Peyer's patch (tissue), 4 donors: ENCODE measurements around the gene CD40. TPM values are rescaled to one million over a fixed set of nuclear protein-coding genes. Genes with fewer than 3 reads are reported as not detected.

Experiments used
- DNase-seq, 3 donors: peaks; one replicate each; pipeline ENCODE4 v3.0.0-alpha.2; 2017 to 2019
- H3K27ac ChIP-seq, 4 donors: fragments of 200-600 bp; sonication (generic); one replicate each; pipeline ENCODE4 v1.5.1; 2016 to 2019
- H3K27me3 ChIP-seq, 2 donors: fragments of 200-600 bp; sonication (generic); one replicate each; pipeline ENCODE4 v1.5.1; 2019
- H3K36me3 ChIP-seq, 3 donors: fragments of 200-600 bp; sonication (generic); one replicate each; pipeline ENCODE4 v1.5.1; 2016 to 2019
- H3K4me1 ChIP-seq, 4 donors: fragments of 200-600 bp; sonication (generic); one replicate each; pipeline ENCODE4 v1.5.1; 2016 to 2019
- H3K4me3 ChIP-seq, 4 donors: fragments of 200-600 bp; sonication (generic); 1 replicate in 3 of 4; 2 replicates in 1 of 4; pipeline ENCODE4 v1.5.1; 2016 to 2019; ENCODE audit warnings: mild to moderate bottlenecking in 1 of 4
- H3K9me3 ChIP-seq, 4 donors: fragments of 200-600 bp; sonication (generic); one replicate each; pipeline ENCODE4 v1.5.1; 2016 to 2019; ENCODE audit warnings: mild to moderate bottlenecking in 1 of 4
- POLR2A ChIP-seq, 2 donors: fragments of 450-650 bp; IDR thresholded peaks; one replicate each; pipeline ENCODE4 v1.5.1; 2017; ENCODE audit warnings: antibody characterized with exemption in 2 of 2, mild to moderate bottlenecking in 2 of 2, moderate library complexity in 2 of 2
- total RNA-seq, 4 donors: library from RNA; depleted of rRNA; stranded (reverse); fragments of >200 nt; gene quantifications; one replicate each; pipeline ENCODE4 v1.1.0, GENCODE V29; 2016
- TF ChIP-seq, protein P1 (sequence below), 6 experiments: fragments of 450-650 bp in 4 of 6; fragments of 200-600 bp in 2 of 6; sonication (generic) in 1 of 6; IDR thresholded peaks; one replicate each; pipeline ENCODE4 v1.5.1; 2017 to 2019; ENCODE audit warnings: antibody characterized with exemption in 6 of 6, mild to moderate bottlenecking in 3 of 6, moderate library complexity in 1 of 6

CD40 gene
- total RNA-seq, result 10 to 100 TPM in 2 of 4 donors, 1 to 10 TPM in 2; 1.6 to 17.6 (median 9.3) TPM

- peak; percentile 85 to 94 (median 92) for DNase-seq
- Histone ChIP-seq H3K27ac (peak within 1 kb of the TSS; percentile 69 to 95 (median 82)), H3K27me3 (no peaks in the 10 kb centered on the region), H3K4me3 (peak within 1 kb of the TSS; percentile 56 to 66 (median 64)), H3K36me3 (no peaks in the 10 kb centered on the region), H3K4me1 (peaks cover 0 to 25% (median 2%) of the 10 kb centered on the region in 4 donors), H3K9me3 (no peaks in the 10 kb centered on the region)
- TF ChIP-seq POLR2A (IDR thresholded peaks at IDR 0.05), result peak in 1 of 2 donors; percentile 27
- TF ChIP-seq, protein P1, sequence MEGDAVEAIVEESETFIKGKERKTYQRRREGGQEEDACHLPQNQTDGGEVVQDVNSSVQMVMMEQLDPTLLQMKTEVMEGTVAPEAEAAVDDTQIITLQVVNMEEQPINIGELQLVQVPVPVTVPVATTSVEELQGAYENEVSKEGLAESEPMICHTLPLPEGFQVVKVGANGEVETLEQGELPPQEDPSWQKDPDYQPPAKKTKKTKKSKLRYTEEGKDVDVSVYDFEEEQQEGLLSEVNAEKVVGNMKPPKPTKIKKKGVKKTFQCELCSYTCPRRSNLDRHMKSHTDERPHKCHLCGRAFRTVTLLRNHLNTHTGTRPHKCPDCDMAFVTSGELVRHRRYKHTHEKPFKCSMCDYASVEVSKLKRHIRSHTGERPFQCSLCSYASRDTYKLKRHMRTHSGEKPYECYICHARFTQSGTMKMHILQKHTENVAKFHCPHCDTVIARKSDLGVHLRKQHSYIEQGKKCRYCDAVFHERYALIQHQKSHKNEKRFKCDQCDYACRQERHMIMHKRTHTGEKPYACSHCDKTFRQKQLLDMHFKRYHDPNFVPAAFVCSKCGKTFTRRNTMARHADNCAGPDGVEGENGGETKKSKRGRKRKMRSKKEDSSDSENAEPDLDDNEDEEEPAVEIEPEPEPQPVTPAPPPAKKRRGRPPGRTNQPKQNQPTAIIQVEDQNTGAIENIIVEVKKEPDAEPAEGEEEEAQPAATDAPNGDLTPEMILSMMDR (IDR thresholded peaks at IDR 0.05), result no peak
These were observed at the start of gene CD40 for GRCh38 chr20:46117704-46118467. Gene CD40 (plus strand): TSS chr20:46118314. CDS start chr20:46118344, 30 bp downstream.

DNA sequence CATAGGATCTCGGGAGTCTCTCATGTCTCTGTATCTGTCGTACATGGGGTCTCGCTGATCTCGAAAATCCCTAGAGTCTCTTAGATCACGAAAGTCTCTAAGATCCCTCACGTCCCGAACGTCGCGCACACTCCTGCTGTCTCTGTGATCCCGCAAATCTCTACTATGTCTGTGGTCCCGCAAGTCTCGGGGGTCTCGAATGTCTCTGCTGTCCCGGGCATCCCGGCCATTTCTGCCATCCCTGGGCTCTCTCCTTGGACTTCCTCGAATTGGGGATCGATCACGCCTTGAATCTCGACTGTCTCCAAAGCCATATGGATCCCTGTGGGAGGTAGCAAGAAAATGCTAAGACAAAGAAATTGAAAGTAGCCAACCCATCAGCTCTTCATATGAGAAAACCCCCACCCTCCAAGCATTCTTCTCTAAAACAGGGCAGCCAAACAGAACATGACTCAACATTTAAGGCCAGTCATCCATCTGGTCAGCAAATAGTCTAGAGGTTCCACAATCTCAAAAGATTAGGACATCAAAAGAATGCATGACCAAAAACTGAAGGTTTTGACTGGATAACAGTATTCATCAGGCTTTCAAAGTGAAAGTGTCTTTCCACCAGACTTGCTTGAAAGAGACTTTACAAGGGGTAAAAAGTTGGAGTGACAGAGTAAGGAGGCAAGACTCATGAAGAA lies 47.8 kb upstream of the CD40 start:
- peaks cover 0 to 68% (median 4%) of the 10 kb centered on the region in 3 donors for H3K36me3 ChIP-seq
- no peak for TF ChIP-seq POLR2A (IDR thresholded peaks at IDR 0.05)
- TF ChIP-seq, protein P1 (IDR thresholded peaks at IDR 0.05), result no peak
- no peaks in the 10 kb centered on the region for H3K9me3 ChIP-seq
- no peak overlapping the region for H3K27ac ChIP-seq
- no peak for DNase-seq
- H3K4me3 ChIP-seq, result no peak overlapping the region
- H3K27me3 ChIP-seq, result no peaks in the 10 kb centered on the region
- H3K4me1 ChIP-seq, result no peaks in the 10 kb centered on the region

GRCh38 chr20:46071573-46071972 lies 46.5 kb upstream of the CD40 start:
- Histone ChIP-seq H3K27ac (no peak overlapping the region), H3K4me1 (no peaks in the 10 kb centered on the region), H3K36me3 (peaks cover 0 to 63% (median 4%) of the 10 kb centered on the region in 3 donors), H3K4me3 (no peak overlapping the region), H3K27me3 (no peaks in the 10 kb centered on the region), H3K9me3 (no peaks in the 10 kb centered on the region)
- no peak for DNase-seq
- TF ChIP-seq, protein P1 (IDR thresholded peaks at IDR 0.05), result no peak
- no peak for TF ChIP-seq POLR2A (IDR thresholded peaks at IDR 0.05)

- H3K9me3 ChIP-seq, result no peaks in the 10 kb centered on the region
- H3K4me3 ChIP-seq, result no peak overlapping the region
- H3K36me3 ChIP-seq, result peaks cover 0 to 57% (median 4%) of the 10 kb centered on the region in 3 donors
- no peak for TF ChIP-seq POLR2A (IDR thresholded peaks at IDR 0.05)
- TF ChIP-seq, protein P1 (IDR thresholded peaks at IDR 0.05), result no peak
- H3K27me3 ChIP-seq, result no peaks in the 10 kb centered on the region
- H3K4me1 ChIP-seq, result no peaks in the 10 kb centered on the region
- DNase-seq, result no peak
- no peak overlapping the region for H3K27ac ChIP-seq
These were observed 45.1 kb upstream of the CD40 start for GRCh38 chr20:46073024-46073423.

GRCh38 chr20:46073443-46073842 lies 44.7 kb upstream of the CD40 start:
- H3K4me1 ChIP-seq, result no peaks in the 10 kb centered on the region
- TF ChIP-seq POLR2A (IDR thresholded peaks at IDR 0.05), result no peak
- TF ChIP-seq, protein P1 (IDR thresholded peaks at IDR 0.05), result no peak
- peaks cover 0 to 57% (median 4%) of the 10 kb centered on the region in 3 donors for H3K36me3 ChIP-seq
- no peak overlapping the region for H3K27ac ChIP-seq
- H3K27me3 ChIP-seq, result no peaks in the 10 kb centered on the region
- no peak overlapping the region for H3K4me3 ChIP-seq
- DNase-seq, result no peak
- H3K9me3 ChIP-seq, result no peaks in the 10 kb centered on the region
